ENCODE measurements around the gene PILRA. TPM values are rescaled to one million over a fixed set of nuclear protein-coding genes. Genes with fewer than 3 reads are reported as not detected.

PILRA gene
- total and polyA plus RNA-seq, 2 donors (not counting 1 experiment from before 2014, with no cell fraction given): 10.3 to 23.0 TPM

DNA sequence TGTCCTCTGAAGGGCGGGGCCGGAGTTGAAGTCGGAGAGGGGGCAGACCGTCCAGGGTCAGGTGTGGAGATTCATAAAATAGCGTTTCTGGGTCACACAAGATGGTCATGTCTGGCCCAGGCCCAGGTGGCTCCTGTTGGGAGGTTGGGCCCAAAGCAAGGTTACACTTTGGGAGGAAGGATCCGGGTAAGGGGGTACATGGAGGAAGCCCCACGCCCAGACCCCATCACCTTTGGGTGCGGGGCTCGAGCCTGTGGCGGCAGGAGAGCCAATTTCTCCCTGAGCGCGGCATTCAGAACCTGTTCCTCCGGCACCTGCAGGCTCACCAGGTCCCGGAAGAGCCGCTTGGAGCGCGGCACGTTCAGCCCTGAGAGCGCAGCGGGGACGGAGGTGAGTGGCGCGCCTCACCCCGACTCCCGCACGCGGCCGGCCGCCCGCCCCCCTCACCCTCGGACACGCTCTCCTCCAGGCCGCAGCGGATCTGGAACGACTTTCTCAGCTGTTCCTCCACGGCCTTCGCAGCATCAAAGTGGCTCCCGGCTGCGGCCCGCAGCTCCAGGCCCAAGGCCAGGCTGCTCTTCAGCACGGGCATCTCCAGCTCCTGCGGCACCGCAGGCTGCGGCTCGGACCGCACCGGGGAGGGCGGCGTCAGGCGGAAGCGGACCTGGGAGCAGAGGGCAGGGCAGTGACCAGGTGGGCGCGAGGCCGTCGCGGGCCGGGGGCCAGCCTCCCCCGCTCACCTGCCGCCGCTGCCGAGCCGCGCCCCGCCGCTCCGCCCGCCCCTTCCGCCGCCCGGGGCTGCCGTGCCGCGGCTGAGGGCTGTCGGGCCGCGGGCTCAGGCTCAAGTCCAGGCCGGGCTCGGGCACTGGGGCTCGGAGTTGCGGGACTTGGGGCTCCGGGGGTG lies 62.4 kb downstream of the PILRA start:
- Histone ChIP-seq H3K4me2 (replicated peaks; ENCODE audit: low read depth, low read length, poor library complexity, severe bottlenecking) (peak overlapping the region; percentile 95), H3K27ac (ENCODE audit: low read length in 2 of 2) (peak overlapping the region; percentile 87 to 91), H2AFZ (ENCODE audit: insufficient read depth, low read depth, low read length, poor library complexity, severe bottlenecking) (peak overlapping the region; percentile 75), H3K79me2 (ENCODE audit: control insufficient read depth, insufficient read depth, low read length) (peaks cover 38% of the 10 kb centered on the region), H3K9me3 (ENCODE audit: control extremely low read depth in 1 of 3, control insufficient read depth in 2 of 3, insufficient read depth in 1 of 3, low read length in 2 of 3) (no peaks in the 10 kb centered on the region), H3K27me3 (replicated peaks in 1 of 4; ENCODE audit: control extremely low read depth in 1 of 4, control insufficient read depth in 3 of 4, insufficient read depth in 4 of 4, low read length in 3 of 4) (no peaks in the 10 kb centered on the region), H4K20me1 (ENCODE audit: control insufficient read depth, insufficient read depth, low read length, poor library complexity, severe bottlenecking) (peaks cover 40% of the 10 kb centered on the region), H3K4me3 (ENCODE audit: control extremely low read depth in 1 of 5, extremely low read depth in 1 of 5, insufficient read depth in 1 of 5, low read depth in 2 of 5, low read length in 4 of 5) (peak overlapping the region; percentile 39 to 96 (median 81)), H3K36me3 (replicated peaks in 1 of 2; ENCODE audit: control extremely low read depth in 1 of 2, control insufficient read depth in 1 of 2, extremely low read depth in 1 of 2, insufficient read depth in 2 of 2, low read length in 1 of 2) (peaks cover 5 to 30% of the 10 kb centered on the region in 2 experiments), H3K9ac (ENCODE audit: low read length) (peak overlapping the region; percentile 88), H3K4me1 (ENCODE audit: control insufficient read depth in 2 of 2, insufficient read depth in 2 of 2, low read length in 2 of 2) (peaks cover 26 to 46% of the 10 kb centered on the region in 2 donors)
- WGBS (ENCODE audit: insufficient coverage): 2% methylated on average over 81 of the region's 81 CpGs
- Mint-ChIP-seq H3K27ac (peak overlapping the region; percentile 99), H3K9me3 (ENCODE audit: insufficient read depth) (no peaks in the 10 kb centered on the region), H3K4me3 (peak overlapping the region; percentile 98), H3K4me1 (peaks cover 50% of the 10 kb centered on the region), H3K27me3 (no peaks in the 10 kb centered on the region)
- intact Hi-C loops (cut with micrococcal nuclease): loop anchor here (1.0 to 2.0 kb wide), 7 partner anchors 7 to 417 kb away; partner anchors contain the start of genes MOSPD3, POP7, SLC12A9 and TSC22D4
- peak; percentile 81 for DNase-seq
- ChIA-PET CTCF (interaction anchor here (0.5 to 2.1 kb wide), 9 partner anchors 10 to 270 kb away, joined by 3 to 6 read pairs (median 4); partner anchors contain the start of genes MOSPD3 and POP7), POLR2A (interaction anchor here (0.7 to 1.8 kb wide), 8 partner anchors 7 to 1055 kb away, joined by 3 to 19 read pairs (median 6); partner anchors contain the start of genes LAMTOR4, TSC22D4 and ZCWPW1)
- TF ChIP-seq EZH2 (IDR thresholded peaks at IDR 0.05; ENCODE audit: borderline replicate concordance, insufficient read depth, low read depth, low read length, poor library complexity, severe bottlenecking) (no peak), CTCF (IDR thresholded peaks at IDR 0.05) (no peak)
- peak; percentile 28 for ATAC-seq (ENCODE audit: low read depth)

All from B cell (primary cell).